Measurements from ENCODE around the gene C2CD2L. TPM values are rescaled to one million over a fixed set of nuclear protein-coding genes. Genes with fewer than 3 reads are reported as not detected.

C2CD2L gene
- total RNA-seq, 1 experiment from 2014 or later = 5.6 TPM

- Histone ChIP-seq H2BK5ac (ENCODE audit: insufficient read length, low read length) (no peak overlapping the region), H3K4ac (ENCODE audit: low read depth, low read length) (no peak overlapping the region), H4K5ac (ENCODE audit: insufficient read length, low read depth, low read length) (no peak overlapping the region), H2BK120ac (ENCODE audit: low read depth, low read length, poor library complexity, severe bottlenecking) (no peak overlapping the region), H3K9ac (ENCODE audit: extremely low read depth, insufficient read length, low read length) (no peak overlapping the region), H4K91ac (ENCODE audit: insufficient read length, low read depth, low read length) (no peak overlapping the region), H3K27me3 (ENCODE audit: insufficient read depth, low read length) (peaks cover 5% of the 10 kb centered on the region; the same call in 1 of the 2 replicates), H4K8ac (replicated peaks; ENCODE audit: insufficient read length, low read depth, low read length) (no peak overlapping the region), H2BK12ac (ENCODE audit: insufficient read length, low read depth, low read length) (no peak overlapping the region), H4K20me1 (ENCODE audit: control insufficient read depth, insufficient read depth, insufficient read length) (no peaks in the 10 kb centered on the region), H3K4me1 (ENCODE audit: insufficient read depth, low read length) (peaks cover 8% of the 10 kb centered on the region; the same call in 1 of the 2 replicates), H2BK20ac (ENCODE audit: low read depth, low read length, poor library complexity, severe bottlenecking) (no peak overlapping the region), H3K23ac (ENCODE audit: insufficient read length, low read depth, low read length) (no peak overlapping the region), H2AK5ac (ENCODE audit: insufficient read length, low read length) (no peak overlapping the region), H3K27ac (ENCODE audit: insufficient read length, low read depth, low read length) (no peak overlapping the region), H2AFZ (ENCODE audit: low read length) (no peak overlapping the region), H3T11ph (ENCODE audit: low read length) (no peak overlapping the region), H3K79me2 (ENCODE audit: insufficient read depth, low read length) (no peaks in the 10 kb centered on the region; the same call in 1 of the 2 replicates), H3K14ac (ENCODE audit: insufficient read depth, low read length) (no peak overlapping the region), H3K56ac (ENCODE audit: insufficient read length, low read depth, low read length) (no peak overlapping the region), H3K4me2 (ENCODE audit: insufficient read depth, insufficient read length, low read length) (no peak overlapping the region), H3K9me3 (ENCODE audit: control insufficient read depth, low read depth, low read length) (no peaks in the 10 kb centered on the region), H2BK15ac (ENCODE audit: low read depth, low read length) (no peak overlapping the region), H3K18ac (ENCODE audit: insufficient read length, low read depth, low read length) (no peak overlapping the region), H3K79me1 (ENCODE audit: insufficient read depth, low read depth, low read length, poor library complexity, severe bottlenecking) (no peaks in the 10 kb centered on the region), H3K23me2 (ENCODE audit: insufficient read length, low read depth, low read length, poor library complexity, severe bottlenecking) (peaks cover 26% of the 10 kb centered on the region)
- TF ChIP-seq CTCF (conservative IDR thresholded peaks at IDR 0.05) = no peak; the same call in 2 of the 3 replicates
- peak overlapping the region in 1 of 3 experiments; percentile 6; a peak in 3 of 7 replicates for H3K27ac Mint-ChIP-seq
- H3K36me3 Mint-ChIP-seq (ENCODE audit: insufficient read depth in 1 of 3, low read depth in 3 of 3) = peaks cover 4 to 7% (median 5%) of the 10 kb centered on the region in 3 experiments; a peak in 6 of 7 replicates
- H3K9me3 Mint-ChIP-seq = no peaks in the 10 kb centered on the region; a peak in 1 of 5 replicates
- peaks cover 13% of the 10 kb centered on the region for H3K27me3 Mint-ChIP-seq (ENCODE audit: low read depth)
- H3K4me3 Mint-ChIP-seq = peak overlapping the region; percentile 22 to 28; a peak in 2 of 5 replicates
- no CpG with 5 or more reads among the region's 4 CpGs for WGBS (ENCODE audit: extremely low coverage, insufficient read length, low lambda C conversion rate)
- DNase-seq = no peak
- H3K4me1 Mint-ChIP-seq = peaks cover 32 to 34% of the 10 kb centered on the region in 2 experiments
Measured at GRCh38 chr11:119103793-119104192, 3.4 kb upstream of the C2CD2L start.

Data from H9 (cell line).